Measurements from ENCODE around the gene TOGARAM2. TPM values are rescaled to one million over a fixed set of nuclear protein-coding genes. Genes with fewer than 3 reads are reported as not detected.

Gene TOGARAM2
- total RNA-seq, 2 donors from 2014 or later: 0.49 to 2.4 TPM

DNA sequence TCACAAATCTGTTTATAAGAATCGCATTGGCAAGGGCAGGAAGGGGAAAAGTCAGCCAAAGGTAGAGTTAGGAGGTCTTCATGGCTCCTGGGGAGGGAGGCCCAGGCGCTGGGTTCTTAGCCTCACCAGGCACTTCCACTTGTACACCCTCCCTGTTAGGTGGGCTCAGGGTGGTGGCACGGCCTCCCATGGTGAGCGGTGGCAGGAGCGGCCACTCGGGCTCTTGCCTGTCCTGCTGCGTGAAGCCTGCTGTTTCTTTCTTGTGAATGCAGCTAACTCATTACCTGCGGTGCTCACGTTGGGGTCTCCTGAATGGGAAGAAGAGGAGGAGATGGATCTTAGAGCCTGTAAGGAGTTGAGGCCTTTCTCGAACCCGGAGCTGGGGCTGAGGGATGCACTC lies 40.8 kb downstream of the TOGARAM2 start:
- no peak for DNase-seq (ENCODE audit: low spot score)
- Histone ChIP-seq H3K9me3 (no peaks in the 10 kb centered on the region), H3K4me1 (ENCODE audit: control insufficient read depth in 1 of 2, low read depth in 2 of 2) (no peaks in the 10 kb centered on the region), H3K27me3 (replicated peaks; ENCODE audit: insufficient read depth) (no peaks in the 10 kb centered on the region), H3K36me3 (no peaks in the 10 kb centered on the region), H3K27ac (no peak overlapping the region), H3K4me3 (no peak overlapping the region)
- ATAC-seq (ENCODE audit: insufficient number of reproducible peaks, low FRiP score, low read depth): no peak
- TF ChIP-seq, protein P1, sequence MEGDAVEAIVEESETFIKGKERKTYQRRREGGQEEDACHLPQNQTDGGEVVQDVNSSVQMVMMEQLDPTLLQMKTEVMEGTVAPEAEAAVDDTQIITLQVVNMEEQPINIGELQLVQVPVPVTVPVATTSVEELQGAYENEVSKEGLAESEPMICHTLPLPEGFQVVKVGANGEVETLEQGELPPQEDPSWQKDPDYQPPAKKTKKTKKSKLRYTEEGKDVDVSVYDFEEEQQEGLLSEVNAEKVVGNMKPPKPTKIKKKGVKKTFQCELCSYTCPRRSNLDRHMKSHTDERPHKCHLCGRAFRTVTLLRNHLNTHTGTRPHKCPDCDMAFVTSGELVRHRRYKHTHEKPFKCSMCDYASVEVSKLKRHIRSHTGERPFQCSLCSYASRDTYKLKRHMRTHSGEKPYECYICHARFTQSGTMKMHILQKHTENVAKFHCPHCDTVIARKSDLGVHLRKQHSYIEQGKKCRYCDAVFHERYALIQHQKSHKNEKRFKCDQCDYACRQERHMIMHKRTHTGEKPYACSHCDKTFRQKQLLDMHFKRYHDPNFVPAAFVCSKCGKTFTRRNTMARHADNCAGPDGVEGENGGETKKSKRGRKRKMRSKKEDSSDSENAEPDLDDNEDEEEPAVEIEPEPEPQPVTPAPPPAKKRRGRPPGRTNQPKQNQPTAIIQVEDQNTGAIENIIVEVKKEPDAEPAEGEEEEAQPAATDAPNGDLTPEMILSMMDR (IDR thresholded peaks at IDR 0.05): no peak

DNA sequence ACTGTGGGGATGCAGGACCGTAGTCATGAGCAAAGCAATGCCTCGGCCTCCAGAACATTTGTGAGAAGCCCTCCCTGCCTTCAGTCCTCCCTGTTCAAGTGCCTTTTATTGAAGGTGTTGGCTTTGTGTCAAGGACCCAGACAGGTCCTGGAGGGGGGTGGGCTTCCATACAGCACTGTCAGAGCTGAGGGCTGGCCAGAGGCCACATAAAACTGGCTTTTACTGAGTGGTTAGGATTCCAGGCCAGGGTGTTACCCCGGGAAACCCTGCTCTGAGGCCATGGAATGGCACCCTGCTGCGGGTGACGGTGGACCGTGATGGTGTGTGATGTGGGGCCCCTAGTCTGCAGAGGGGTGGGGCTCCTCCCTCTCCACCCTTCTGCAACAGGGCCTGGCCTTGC lies 41.6 kb downstream of the TOGARAM2 start:
- Histone ChIP-seq H3K36me3 (no peaks in the 10 kb centered on the region), H3K4me3 (no peak overlapping the region), H3K4me1 (ENCODE audit: control insufficient read depth in 1 of 2, low read depth in 2 of 2) (no peaks in the 10 kb centered on the region), H3K27me3 (replicated peaks; ENCODE audit: insufficient read depth) (no peaks in the 10 kb centered on the region), H3K27ac (no peak overlapping the region), H3K9me3 (no peaks in the 10 kb centered on the region)
- DNase-seq (ENCODE audit: low spot score) (no peak), ATAC-seq (ENCODE audit: insufficient number of reproducible peaks, low FRiP score, low read depth) (no peak)
- TF ChIP-seq, protein P1 (IDR thresholded peaks at IDR 0.05): no peak

DNA sequence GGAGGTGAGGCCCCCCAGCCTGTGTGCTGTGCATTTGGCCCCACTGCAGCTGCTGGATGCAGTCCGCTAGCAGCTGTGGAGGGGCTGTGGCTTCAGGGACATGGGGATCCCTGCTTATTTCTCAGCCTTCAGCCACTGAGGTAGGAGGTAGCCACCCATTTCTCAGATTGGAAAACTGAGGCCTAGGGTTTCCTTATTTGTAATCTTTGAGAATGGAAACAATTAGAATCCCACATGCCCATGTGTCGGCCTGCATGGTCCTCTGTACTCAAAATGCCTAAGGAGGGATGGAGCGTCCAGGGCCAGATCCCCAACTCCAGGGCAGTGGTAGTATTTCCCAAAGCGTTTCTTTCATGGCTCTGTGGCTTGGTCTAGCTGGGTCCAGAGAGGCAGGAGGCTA lies 42.1 kb downstream of the TOGARAM2 start:
- DNase-seq (ENCODE audit: low spot score) (no peak), ATAC-seq (ENCODE audit: insufficient number of reproducible peaks, low FRiP score, low read depth) (no peak)
- no peaks in the 10 kb centered on the region for H3K27me3 ChIP-seq (replicated peaks; ENCODE audit: insufficient read depth)
- no peaks in the 10 kb centered on the region for H3K36me3 ChIP-seq
- TF ChIP-seq, protein P1 (IDR thresholded peaks at IDR 0.05): no peak
- H3K9me3 ChIP-seq: no peaks in the 10 kb centered on the region
- no peak overlapping the region for H3K4me3 ChIP-seq
- no peaks in the 10 kb centered on the region for H3K4me1 ChIP-seq (ENCODE audit: control insufficient read depth in 1 of 2, low read depth in 2 of 2)
- H3K27ac ChIP-seq: no peak overlapping the region

DNA sequence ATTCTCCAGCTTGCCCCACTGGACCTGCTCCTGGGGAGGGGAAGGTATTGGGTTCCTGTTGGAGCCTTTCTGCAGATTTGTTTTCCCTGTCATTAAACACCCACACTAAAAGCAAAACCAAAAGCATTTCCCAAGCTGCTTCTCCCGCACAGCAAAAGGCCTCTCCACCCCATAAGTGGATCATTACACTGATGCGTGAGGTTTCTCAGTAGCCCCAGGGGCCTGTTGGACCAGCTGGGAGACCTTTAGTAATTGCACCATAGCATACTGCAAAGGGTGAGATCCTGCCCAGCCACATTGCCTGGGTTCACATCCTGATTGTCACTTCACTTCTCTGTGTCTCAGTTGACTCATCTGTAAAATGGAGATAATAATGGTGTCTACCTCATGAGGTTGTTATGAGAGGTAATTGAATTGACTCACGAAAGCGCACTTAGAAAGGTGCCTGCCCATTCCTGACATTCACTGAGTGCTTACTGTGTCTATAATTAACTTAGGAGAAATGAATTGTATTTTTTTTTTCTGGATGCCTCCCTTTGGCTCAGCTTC lies 43.9 kb downstream of the TOGARAM2 start:
- H3K9me3 ChIP-seq: no peaks in the 10 kb centered on the region
- H3K4me1 ChIP-seq (ENCODE audit: control insufficient read depth in 1 of 2, low read depth in 2 of 2): no peaks in the 10 kb centered on the region
- DNase-seq (ENCODE audit: low spot score): no peak
- no peak overlapping the region for H3K4me3 ChIP-seq
- H3K27me3 ChIP-seq (replicated peaks; ENCODE audit: insufficient read depth): no peaks in the 10 kb centered on the region
- no peak for ATAC-seq (ENCODE audit: insufficient number of reproducible peaks, low FRiP score, low read depth)
- no peak overlapping the region for H3K27ac ChIP-seq
- no peaks in the 10 kb centered on the region for H3K36me3 ChIP-seq
- TF ChIP-seq, protein P1 (IDR thresholded peaks at IDR 0.05): no peak

DNA sequence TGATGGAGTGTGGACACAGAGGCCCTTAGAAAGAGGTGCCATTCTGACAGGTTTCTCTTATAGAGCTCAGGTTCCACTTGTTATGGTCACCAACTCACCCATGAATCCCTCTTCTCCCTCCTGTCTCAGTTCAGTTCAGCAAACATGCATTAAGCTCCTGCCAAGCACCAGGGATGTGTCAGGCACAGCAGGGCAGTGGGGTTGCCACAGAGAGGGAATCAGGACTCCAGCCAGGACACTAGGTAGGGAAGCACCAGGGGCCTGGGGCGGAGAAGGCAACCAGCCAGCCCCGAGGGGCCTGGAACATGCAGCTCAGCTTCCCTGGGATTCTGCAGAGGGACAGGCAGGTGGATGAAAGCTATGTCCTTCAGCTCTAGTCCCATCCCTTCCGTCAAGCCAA lies 44.6 kb downstream of the TOGARAM2 start:
- Histone ChIP-seq H3K27me3 (replicated peaks; ENCODE audit: insufficient read depth) (no peaks in the 10 kb centered on the region), H3K9me3 (no peaks in the 10 kb centered on the region), H3K4me1 (ENCODE audit: control insufficient read depth in 1 of 2, low read depth in 2 of 2) (no peaks in the 10 kb centered on the region), H3K36me3 (no peaks in the 10 kb centered on the region), H3K27ac (no peak overlapping the region), H3K4me3 (no peak overlapping the region)
- DNase-seq (ENCODE audit: low spot score): no peak
- ATAC-seq (ENCODE audit: insufficient number of reproducible peaks, low FRiP score, low read depth): no peak
- TF ChIP-seq, protein P1 (IDR thresholded peaks at IDR 0.05): no peak

All from thoracic aorta (tissue), 2 donors.